AG09319 (cell line): ENCODE data around the gene MINDY4.

Experiments
- DNase-seq: peaks from one replicate; pipeline ENCODE4 v3.0.0-alpha.2; 2010; ENCODE audit warnings: low read depth; ENCODE audit errors: extremely low read depth
- CTCF ChIP-seq: IDR thresholded peaks from 2 replicates; pipeline ENCODE4 v1.5.1; 2011; ENCODE audit warnings: low read depth, mild to moderate bottlenecking, inconsistent platforms, low read length, moderate library complexity

The MINDY4 gene

GRCh38 chr7:30771174-30771879 is at the start of gene MINDY4:
MINDY4 (plus strand) TSS chr7:30771417; CDS start chr7:30771494, 77 bp downstream.
- no peak; the same call in none of the 2 replicates for TF ChIP-seq CTCF
- peak; percentile 54 for DNase-seq

- DNase-seq = no peak
- TF ChIP-seq CTCF = no peak
These were observed 49.0 kb upstream of the MINDY4 start for GRCh38 chr7:30722187-30722586.

- no peak for DNase-seq
- no peak for TF ChIP-seq CTCF
These were observed 48.5 kb upstream of the MINDY4 start for GRCh38 chr7:30722671-30723070.

- DNase-seq = no peak
- no peak for TF ChIP-seq CTCF
These were observed 47.4 kb upstream of the MINDY4 start for GRCh38 chr7:30723776-30724175.

- DNase-seq = no peak
- no peak for TF ChIP-seq CTCF
These were observed 44.8 kb upstream of the MINDY4 start for GRCh38 chr7:30726296-30727006.

- TF ChIP-seq CTCF = no peak
- no peak for DNase-seq
These were observed 43.9 kb upstream of the MINDY4 start for GRCh38 chr7:30727061-30727945.
